LHCN-M2 (cell line): ENCODE measurements around the gene AJAP1. TPM values are rescaled to one million over a fixed set of nuclear protein-coding genes. Genes with fewer than 3 reads are reported as not detected.

Experiments
- DNase-seq: peaks from one replicate; pipeline ENCODE4 v3.0.0-alpha.2; 2012; ENCODE audit warnings: low read depth
- total RNA-seq: library from RNA; depleted of rRNA; stranded (reverse); fragments of >200 nt; gene quantifications from 2 replicates; pipeline ENCODE4 v1.2.3, GENCODE V29; 2014

The AJAP1 gene
- total RNA-seq, 1 experiment from 2014 or later = not detected

GRCh38 chr1:4733446-4734177 is 79.2 kb downstream of the AJAP1 start:
- DNase-seq = no peak

- no peak for DNase-seq
Measured at GRCh38 chr1:4734219-4734618, 79.8 kb downstream of the AJAP1 start.

GRCh38 chr1:4734791-4735190 is 80.4 kb downstream of the AJAP1 start:
- no peak for DNase-seq

- no peak for DNase-seq
Measured at GRCh38 chr1:4736254-4736653, 81.8 kb downstream of the AJAP1 start.

- no peak for DNase-seq
Measured at GRCh38 chr1:4741876-4742423, 87.5 kb downstream of the AJAP1 start.

GRCh38 chr1:4743978-4744750 is 89.8 kb downstream of the AJAP1 start:
- DNase-seq = no peak

- no peak for DNase-seq
Measured at GRCh38 chr1:4745560-4745959, 91.2 kb downstream of the AJAP1 start.

GRCh38 chr1:4749406-4749805 is 95.0 kb downstream of the AJAP1 start:
- DNase-seq = no peak

GRCh38 chr1:4750177-4750576 is 95.8 kb downstream of the AJAP1 start:
- DNase-seq = no peak

GRCh38 chr1:4752059-4752458 is 97.7 kb downstream of the AJAP1 start:
- DNase-seq = no peak

- no peak for DNase-seq
Measured at GRCh38 chr1:4754816-4755215, 100.4 kb downstream of the AJAP1 start.

GRCh38 chr1:4755301-4755845 is 101.0 kb downstream of the AJAP1 start:
- DNase-seq = no peak

GRCh38 chr1:4755864-4756504 is 101.6 kb downstream of the AJAP1 start:
- no peak for DNase-seq

- DNase-seq = no peak
Measured at GRCh38 chr1:4756851-4757580, 102.6 kb downstream of the AJAP1 start.

- no peak for DNase-seq
Measured at GRCh38 chr1:4759671-4760070, 105.3 kb downstream of the AJAP1 start.

- no peak for DNase-seq
Measured at GRCh38 chr1:4760088-4760487, 105.7 kb downstream of the AJAP1 start.

GRCh38 chr1:4761324-4761723 is 106.9 kb downstream of the AJAP1 start:
- DNase-seq = no peak

GRCh38 chr1:4762146-4762545 is 107.7 kb downstream of the AJAP1 start:
- DNase-seq = no peak

- DNase-seq = no peak
Measured at GRCh38 chr1:4767308-4767707, 112.9 kb downstream of the AJAP1 start.

GRCh38 chr1:4768553-4768952 is 114.1 kb downstream of the AJAP1 start:
- no peak for DNase-seq
